ENCODE data around the gene TSPEAR. TPM values are rescaled to one million over a fixed set of nuclear protein-coding genes. Genes with fewer than 3 reads are reported as not detected.
"Not testable (repeated sequence)": the region's sequence is repeated elsewhere in the genome, so short reads cannot be mapped to it uniquely, and the experiment has no call there.

Gene TSPEAR
- total and polyA plus RNA-seq, 12 donors: under 0.01 to 3.4 (median 1.0) TPM; not detected in 3

GRCh38 chr21:44612669-44613229 is 98.6 kb downstream of the TSPEAR start:
- intact Hi-C loops (cut with DNase I): loop anchor here in 1 of 10 donors (10.0 kb wide), 1 partner anchor 132 kb away; no protein-coding TSS in a partner anchor
- peaks cover 0 to 35% (median 5%) of the 10 kb centered on the region in 7 donors for H3K27me3 ChIP-seq
- H3K4me1 ChIP-seq: no peaks in the 10 kb centered on the region
- WGBS, 2 donors: 86 to 88% methylated on average over 12 to 13 of the region's 13 CpGs
- no peaks in the 10 kb centered on the region for H3K36me3 ChIP-seq
- DNase-seq (peak in 1 of 2 donors; percentile 8), ATAC-seq (no peak)
- TF ChIP-seq CTCF (IDR thresholded peaks at IDR 0.05): no peak
- H3K4me3 ChIP-seq: no peak overlapping the region
- peaks cover 0 to 42% (median 14%) of the 10 kb centered on the region in 11 donors for H3K9me3 ChIP-seq
- no peak overlapping the region for H3K27ac ChIP-seq

GRCh38 chr21:44612029-44612486 is 99.3 kb downstream of the TSPEAR start, which contains the start of gene KRTAP10-8:
Gene KRTAP10-8 (plus strand): TSS chr21:44612079. CDS start chr21:44612101, 22 bp downstream.
- H3K36me3 ChIP-seq: no peaks in the 10 kb centered on the region
- no peaks in the 10 kb centered on the region for H3K4me1 ChIP-seq
- intact Hi-C loops (cut with DNase I): loop anchor here in 1 of 10 donors (10.0 kb wide), 1 partner anchor 133 kb away; no protein-coding TSS in a partner anchor
- no peak within 1 kb of the TSS for H3K4me3 ChIP-seq
- peaks cover 0 to 35% (median 5%) of the 10 kb centered on the region in 7 donors for H3K27me3 ChIP-seq
- peaks cover 0 to 42% (median 14%) of the 10 kb centered on the region in 11 donors for H3K9me3 ChIP-seq
- DNase-seq: no peak
- WGBS, 2 donors: 89 to 90% methylated on average over 8 of the region's 8 CpGs
- H3K27ac ChIP-seq: no peak within 1 kb of the TSS
- TF ChIP-seq CTCF (IDR thresholded peaks at IDR 0.05): no peak
- peak in 1 of 8 donors; percentile 34 for ATAC-seq

GRCh38 chr21:44611551-44611950 is 99.8 kb downstream of the TSPEAR start:
- TF ChIP-seq CTCF (IDR thresholded peaks at IDR 0.05): no peak
- no peaks in the 10 kb centered on the region for H3K4me1 ChIP-seq
- no peak overlapping the region for H3K4me3 ChIP-seq
- 83 to 86% methylated on average over 4 of the region's 4 CpGs for WGBS, 2 donors
- H3K27ac ChIP-seq: no peak overlapping the region
- H3K36me3 ChIP-seq: no peaks in the 10 kb centered on the region
- H3K27me3 ChIP-seq: peaks cover 0 to 35% (median 5%) of the 10 kb centered on the region in 7 donors
- no peak for ATAC-seq
- H3K9me3 ChIP-seq: peaks cover 0 to 47% (median 14%) of the 10 kb centered on the region in 11 donors
- intact Hi-C loops (cut with DNase I): loop anchor here in 1 of 10 donors (10.0 kb wide), 1 partner anchor 133 kb away; no protein-coding TSS in a partner anchor
- no peak for DNase-seq

GRCh38 chr21:44610157-44610843 is 101.1 kb downstream of the TSPEAR start:
- H3K27ac ChIP-seq, H3K36me3 ChIP-seq, ATAC-seq, H3K4me3 ChIP-seq, H3K4me1 ChIP-seq, DNase-seq: not testable (repeated sequence)
- intact Hi-C loops (cut with DNase I): loop anchor here in 1 of 10 donors (10.0 kb wide), 1 partner anchor 135 kb away; no protein-coding TSS in a partner anchor
- peaks cover 0 to 30% (median 3%) of the 10 kb centered on the region in 7 donors for H3K27me3 ChIP-seq
- peaks cover 0 to 53% (median 14%) of the 10 kb centered on the region in 11 donors for H3K9me3 ChIP-seq
- WGBS, 2 donors: 92 to 93% methylated on average over 7 of the region's 7 CpGs
